Erythroblast (primary cell): ENCODE measurements around the gene RCAN2.

Source experiments
- DNase-seq, 2 experiments: peaks; one replicate each; lab custom pipeline; 2025; lab: John Stamatoyannopoulos, UW
- GATA1 ChIP-seq: IDR thresholded peaks from 2 replicates; pipeline ENCODE4 v1.6.1; 2011; ENCODE audit warnings: low read depth, mild to moderate bottlenecking, control low read depth, low read length, moderate library complexity
- POLR2A ChIP-seq: IDR thresholded peaks from 2 replicates; pipeline ENCODE4 v1.6.1; 2011; ENCODE audit warnings: mild to moderate bottlenecking, low read length

RCAN2 gene

GRCh38 chr6:46204880-46205650 is 286.2 kb downstream of the RCAN2 start:
- TF ChIP-seq GATA1 (no peak), POLR2A (no peak)
- no peak for DNase-seq

- TF ChIP-seq POLR2A (no peak), GATA1 (no peak)
- no peak for DNase-seq
Measured at GRCh38 chr6:46203391-46204177, 287.7 kb downstream of the RCAN2 start.

GRCh38 chr6:46201702-46202101 is 289.5 kb downstream of the RCAN2 start:
- TF ChIP-seq POLR2A (no peak), GATA1 (no peak)
- DNase-seq, result no peak

GRCh38 chr6:46199387-46199786 is 291.9 kb downstream of the RCAN2 start:
- TF ChIP-seq GATA1 (no peak), POLR2A (no peak)
- DNase-seq, result no peak

- no peak for TF ChIP-seq POLR2A
- no peak for TF ChIP-seq GATA1
- no peak for DNase-seq
Measured at GRCh38 chr6:46191961-46192360, 299.3 kb downstream of the RCAN2 start.

- TF ChIP-seq POLR2A, result no peak
- no peak for TF ChIP-seq GATA1
- DNase-seq, result no peak
Measured at GRCh38 chr6:46190889-46191288, 300.4 kb downstream of the RCAN2 start.

GRCh38 chr6:46189726-46190125 is 301.5 kb downstream of the RCAN2 start:
- TF ChIP-seq GATA1 (no peak), POLR2A (no peak)
- DNase-seq, result no peak

GRCh38 chr6:46186583-46186982 is 304.7 kb downstream of the RCAN2 start:
- DNase-seq, result no peak
- TF ChIP-seq POLR2A, result no peak
- TF ChIP-seq GATA1, result no peak

- no peak for TF ChIP-seq GATA1
- TF ChIP-seq POLR2A, result no peak
- no peak for DNase-seq
Measured at GRCh38 chr6:46184114-46184513, 307.1 kb downstream of the RCAN2 start.

- TF ChIP-seq POLR2A, result no peak
- no peak for TF ChIP-seq GATA1
- no peak for DNase-seq
Measured at GRCh38 chr6:46175976-46176375, 315.3 kb downstream of the RCAN2 start.

- no peak for DNase-seq
- TF ChIP-seq GATA1, result no peak
- TF ChIP-seq POLR2A, result no peak
Measured at GRCh38 chr6:46175446-46175845, 315.8 kb downstream of the RCAN2 start.

- DNase-seq, result no peak
- TF ChIP-seq GATA1, result no peak
- TF ChIP-seq POLR2A, result no peak
Measured at GRCh38 chr6:46174904-46175303, 316.3 kb downstream of the RCAN2 start.

GRCh38 chr6:46172176-46172575 is 319.1 kb downstream of the RCAN2 start:
- no peak for TF ChIP-seq POLR2A
- no peak for TF ChIP-seq GATA1
- DNase-seq, result no peak
